Cortex of kidney (tissue), 1 donor: ENCODE data around the gene CFAP73.
"Not testable (repeated sequence)": the region's sequence is repeated elsewhere in the genome, so short reads cannot be mapped to it uniquely, and the experiment has no call there.

Experiments used
- DNase-seq: peaks from one replicate; lab custom pipeline; 2025; lab: John Stamatoyannopoulos, UW

The CFAP73 gene

DNA sequence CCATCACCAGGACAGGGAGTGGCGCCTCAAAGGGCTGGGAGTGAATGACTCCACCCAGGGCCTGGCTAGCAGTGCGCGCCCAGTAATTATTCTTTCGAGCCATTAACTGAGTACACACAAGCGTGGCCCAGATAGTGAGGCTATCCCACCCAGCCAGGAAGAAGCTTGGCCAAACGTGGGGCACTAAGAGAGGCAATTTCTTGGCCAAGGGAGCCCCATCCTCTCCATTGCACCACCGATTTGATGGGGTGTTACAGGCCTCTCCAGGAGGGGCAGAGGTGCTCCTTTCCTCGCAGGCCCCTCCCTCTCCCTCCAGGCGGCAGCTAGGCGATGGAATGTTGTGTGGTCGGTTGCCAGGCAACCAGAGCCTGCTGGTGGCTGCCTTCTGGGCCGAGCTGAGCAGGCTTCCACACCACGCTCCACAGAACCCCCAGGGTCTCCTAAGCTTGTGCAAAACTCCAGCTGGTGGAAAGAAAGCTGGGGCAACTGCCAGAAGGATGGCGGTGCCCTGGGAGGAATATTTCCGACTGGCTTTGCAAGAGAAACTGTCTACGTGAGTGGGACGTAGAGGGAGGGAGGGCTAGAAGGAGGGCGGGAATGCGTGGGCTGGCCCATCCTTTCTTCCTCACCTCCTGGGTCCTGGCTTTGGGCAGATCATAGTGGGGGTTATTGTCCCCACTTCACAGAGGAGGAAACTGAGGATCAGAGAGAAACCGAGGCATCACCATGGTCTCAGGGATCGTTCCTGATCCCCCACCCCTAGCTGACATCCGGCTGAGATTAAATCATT is at the start of gene CFAP73:
Gene CFAP73 (plus strand): TSS at position 364 of the 790 bp plus-strand sequence. CDS start 134 bp downstream, at position 498.
- DNase-seq, result no peak

DNA sequence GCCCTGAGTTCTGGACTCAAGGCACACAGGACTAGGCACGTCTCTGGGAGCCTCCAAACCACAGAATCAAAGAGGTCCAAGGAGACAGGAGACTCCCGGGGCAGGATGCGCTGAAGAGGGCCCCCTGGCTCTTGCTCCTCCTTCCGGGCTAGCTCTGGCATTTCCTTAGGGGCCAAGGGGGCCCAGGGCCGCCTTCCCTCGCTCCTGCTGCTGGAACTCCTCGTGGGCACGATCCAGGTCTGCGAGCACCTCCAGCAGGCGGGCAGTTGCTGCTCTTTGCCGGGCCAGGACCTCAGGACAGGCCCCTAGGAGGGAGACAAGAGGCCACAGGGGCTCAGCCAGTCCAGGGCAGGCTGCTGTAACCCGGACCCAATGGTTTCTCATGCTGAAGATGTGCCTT is 49.8 kb upstream of the CFAP73 start:
- no peak for DNase-seq

DNA sequence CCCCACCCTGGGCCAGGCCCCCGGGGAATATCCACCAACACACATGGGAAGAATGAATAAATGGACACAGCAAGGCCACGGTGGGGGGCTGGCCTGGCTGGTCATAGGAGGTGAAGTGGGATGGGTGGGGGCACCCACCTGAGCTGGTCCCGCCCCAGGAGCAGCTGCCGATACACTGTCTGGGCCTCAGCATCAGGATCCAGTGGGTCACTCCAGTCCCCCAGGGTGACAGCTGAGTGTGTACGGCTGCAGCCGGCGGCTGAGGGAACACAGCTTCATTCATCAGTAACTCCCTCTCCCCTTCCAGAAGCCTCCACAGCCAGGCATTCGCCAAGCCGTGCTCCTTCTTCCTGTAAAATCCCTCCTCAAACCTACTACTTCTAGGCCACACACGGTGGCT is 47.8 kb upstream of the CFAP73 start:
- no peak for DNase-seq

DNA sequence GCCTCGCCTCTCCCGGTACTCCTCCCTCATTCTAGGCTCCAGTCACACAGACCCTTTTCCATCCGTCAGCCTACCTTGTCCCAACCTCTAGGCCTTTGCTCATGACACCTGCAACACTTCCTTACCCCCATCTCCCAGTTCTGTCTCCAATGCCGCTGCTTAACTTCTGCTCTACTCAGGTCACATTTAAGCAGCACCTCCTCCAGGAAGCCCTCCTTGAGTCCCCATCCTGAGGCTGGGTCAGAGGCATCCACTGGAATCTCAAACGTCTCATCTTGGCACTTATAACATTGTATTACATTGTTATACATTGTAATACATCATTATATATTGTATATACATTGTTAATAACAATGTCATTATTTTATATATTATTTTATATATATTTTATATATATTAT is 46.7 kb upstream of the CFAP73 start:
- no peak for DNase-seq

DNA sequence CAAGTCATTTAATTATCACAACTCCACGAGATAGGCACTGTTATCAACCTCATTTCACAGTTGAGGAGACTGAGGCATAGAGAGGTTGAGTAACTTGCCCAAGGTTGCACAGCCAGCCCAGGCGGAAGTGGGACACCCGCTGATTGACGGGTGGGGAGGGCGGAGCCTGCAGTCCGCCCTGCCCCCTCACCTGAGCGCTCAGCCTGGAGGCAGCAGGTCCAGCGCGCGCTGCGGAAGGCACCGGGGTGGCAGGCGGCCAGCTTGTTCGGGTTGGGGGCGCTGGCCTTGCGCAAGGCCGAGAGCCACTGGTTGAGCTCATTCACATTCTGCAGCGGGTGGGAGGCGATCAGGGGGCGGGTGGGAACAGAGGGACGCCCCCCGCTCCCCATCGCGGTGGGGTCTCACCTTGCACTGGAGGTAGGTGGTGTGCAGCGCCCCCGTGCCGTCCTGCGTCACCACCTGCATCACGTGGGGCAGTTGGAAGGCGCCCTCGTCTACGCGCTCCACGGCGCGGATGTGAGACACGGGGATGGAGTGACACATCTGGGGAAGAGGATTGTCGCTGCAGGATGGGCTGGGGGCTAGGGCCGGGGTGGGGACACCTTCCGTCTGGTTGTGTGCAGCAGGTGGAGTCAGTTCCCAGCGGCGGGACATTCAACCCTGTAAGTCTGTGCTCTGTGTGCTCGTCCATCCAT is 45.6 kb upstream of the CFAP73 start:
- DNase-seq, result no peak

DNA sequence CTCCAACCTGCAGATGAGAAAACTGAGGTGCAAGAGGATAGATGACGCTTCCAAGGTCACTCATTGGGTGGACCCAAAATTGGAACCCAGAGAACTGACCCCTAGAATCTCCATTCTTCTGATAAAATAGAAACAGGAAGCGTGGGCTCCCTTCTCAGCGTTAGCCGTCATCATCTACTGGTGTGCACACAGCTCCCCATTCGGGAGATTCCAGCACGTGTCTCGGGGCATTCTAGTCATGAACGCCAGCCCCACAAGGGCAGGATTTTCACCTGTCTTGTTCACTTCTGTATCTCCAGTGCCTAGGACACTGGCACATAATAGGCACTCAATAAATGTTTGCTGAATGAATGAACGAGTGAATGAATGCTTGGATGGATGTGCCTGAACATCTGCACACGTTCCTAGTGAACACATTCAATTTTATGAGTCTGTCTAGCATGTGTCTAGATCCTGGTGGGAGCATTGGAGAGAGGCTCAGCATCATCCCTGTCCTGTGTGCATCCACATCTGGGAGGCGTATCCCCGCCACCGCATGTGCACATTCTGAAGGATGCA is 44.5 kb upstream of the CFAP73 start:
- DNase-seq, result no peak

DNA sequence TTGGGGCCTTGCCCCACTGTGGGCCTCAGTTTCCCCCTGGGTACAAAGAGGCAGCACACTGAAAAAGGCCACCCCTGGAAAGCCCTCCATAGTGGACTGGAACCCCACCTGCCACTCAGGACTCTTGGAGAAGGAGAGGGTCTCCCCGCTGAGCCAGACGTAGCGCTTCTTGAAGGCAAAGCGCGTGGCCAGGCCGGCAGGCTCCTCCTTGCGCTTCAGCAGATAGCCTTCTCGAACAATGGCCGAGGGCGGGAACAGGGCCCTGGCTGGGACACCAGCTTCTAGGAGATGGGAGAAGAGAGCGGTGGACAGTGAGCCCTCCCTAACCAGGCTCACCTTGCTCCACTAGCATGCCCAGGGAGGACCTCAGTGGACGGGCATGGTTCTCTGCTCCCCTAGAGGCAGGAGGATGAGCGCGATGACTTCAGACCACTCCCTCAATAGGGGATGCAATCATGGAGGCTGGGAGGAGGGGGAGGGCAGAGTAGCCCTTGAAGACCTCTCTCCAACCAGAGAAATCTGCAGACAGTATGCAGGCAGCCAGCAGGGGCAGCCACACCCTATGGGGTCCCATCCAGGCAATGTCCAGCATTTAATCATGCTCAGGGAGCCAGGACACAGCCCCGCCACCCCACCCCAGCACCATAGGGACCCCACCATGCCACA is 43.8 kb upstream of the CFAP73 start:
- no peak for DNase-seq

DNA sequence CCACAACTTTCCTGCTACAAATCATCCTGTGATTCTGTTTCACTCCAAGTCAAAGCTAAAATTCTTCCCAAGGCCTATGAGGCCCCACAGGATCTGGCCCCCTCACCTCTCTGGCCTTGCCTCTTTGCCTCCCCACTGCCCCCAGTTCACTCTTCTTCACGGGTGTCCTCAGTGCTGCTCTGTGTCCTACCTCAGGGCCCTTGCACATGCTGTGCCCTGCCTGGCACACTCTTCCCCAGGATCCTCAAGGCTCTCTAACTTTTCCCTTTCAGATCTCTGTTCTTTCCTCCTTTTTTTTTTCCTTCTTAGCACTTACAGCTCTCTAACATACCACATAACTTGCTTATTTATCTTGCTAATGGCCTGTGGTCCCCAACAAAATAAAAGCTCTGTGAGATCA is 43.2 kb upstream of the CFAP73 start:
- no peak for DNase-seq

DNA sequence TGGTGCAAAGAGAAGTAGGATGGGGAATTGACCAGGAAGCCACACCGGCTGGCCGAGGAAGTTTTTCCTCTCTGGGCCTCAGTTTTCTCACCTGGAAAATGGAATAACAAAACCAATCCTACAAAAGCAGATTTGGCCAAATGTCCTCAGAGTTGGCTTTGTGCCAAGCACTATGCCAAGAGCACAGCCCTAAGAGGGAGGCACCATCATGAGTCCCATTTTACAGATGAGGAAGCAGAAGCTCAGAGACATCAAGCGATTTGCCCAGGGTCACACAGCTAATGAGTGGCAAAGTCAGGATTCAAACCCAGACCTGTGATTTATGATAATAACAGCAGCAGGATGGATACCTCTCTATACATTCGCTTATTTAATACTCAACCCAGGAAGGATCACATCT is 41.2 kb upstream of the CFAP73 start:
- DNase-seq, result no peak

DNA sequence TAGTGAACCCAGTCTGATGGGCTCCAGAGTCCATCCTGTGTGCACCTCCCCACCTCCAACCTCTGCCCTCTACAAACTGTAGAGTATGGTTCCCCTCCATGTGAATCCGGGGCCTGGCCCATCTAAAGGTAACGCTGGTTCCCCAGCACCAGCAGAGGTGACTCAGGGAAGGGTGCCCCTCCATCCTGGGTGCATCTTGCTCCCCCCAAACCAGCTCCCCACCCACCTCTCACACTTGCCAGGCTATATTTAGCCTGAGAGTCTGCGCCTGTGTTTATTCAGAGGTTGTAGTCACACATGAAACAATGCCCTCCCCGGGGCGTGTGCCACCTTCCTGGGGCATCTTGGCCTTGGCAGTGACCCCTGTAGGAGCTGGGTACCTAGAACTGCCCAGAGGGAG is 40.2 kb upstream of the CFAP73 start:
- no peak for DNase-seq

DNA sequence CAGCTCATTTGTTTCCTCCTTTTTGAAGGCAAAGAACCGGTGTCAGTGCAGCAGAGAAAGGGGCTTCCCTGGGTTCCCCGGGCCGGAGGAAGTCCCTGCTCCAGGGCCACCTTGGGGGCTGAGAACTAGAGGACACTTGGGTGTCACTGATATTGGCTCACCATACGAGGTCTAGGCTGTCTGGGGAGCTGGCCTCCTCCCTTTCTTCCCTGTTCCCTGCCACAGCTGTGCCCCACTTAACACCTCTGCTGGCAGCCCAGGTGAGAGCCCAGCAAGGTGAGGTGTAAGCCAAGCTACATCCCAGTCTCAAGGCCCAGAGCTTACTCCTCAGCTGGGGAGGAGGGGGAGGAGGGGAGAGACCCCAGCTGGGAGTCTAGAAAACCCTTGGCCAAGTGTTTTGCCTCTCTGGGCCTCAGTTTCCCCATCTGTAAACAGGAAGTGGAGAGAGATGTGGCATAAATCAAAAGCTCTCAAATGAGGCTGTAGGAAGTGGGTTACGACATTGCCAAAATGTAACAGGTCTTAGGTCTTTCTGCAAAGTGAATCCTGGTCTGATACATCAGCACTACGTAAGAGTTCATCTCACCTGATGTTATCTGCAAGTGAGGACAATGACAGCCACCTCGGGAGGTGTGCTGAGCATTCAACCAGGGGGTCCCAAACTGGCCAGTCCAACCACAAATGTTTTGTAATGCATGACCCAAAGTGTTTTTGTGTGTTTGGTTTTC is 39.5 kb upstream of the CFAP73 start:
- DNase-seq, result no peak

DNA sequence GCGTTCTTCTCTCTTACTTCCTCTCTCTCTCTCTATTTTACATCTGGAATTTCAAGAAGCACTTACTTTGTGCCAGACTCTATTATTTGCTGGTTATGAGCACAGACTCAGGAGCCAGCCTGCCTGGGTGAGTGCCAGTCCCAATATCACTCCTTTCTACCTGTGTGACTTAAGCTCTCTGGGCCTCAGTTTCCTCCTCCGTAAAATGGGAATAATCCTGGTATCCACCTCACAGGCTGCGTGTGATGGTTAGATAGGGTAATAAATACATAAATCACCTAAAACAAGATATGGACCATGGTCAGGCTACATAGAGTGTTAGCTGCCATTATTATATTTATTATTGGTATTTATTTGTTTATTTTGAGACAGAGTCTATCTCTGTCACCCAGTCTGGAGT is 38.3 kb upstream of the CFAP73 start:
- no peak for DNase-seq

DNA sequence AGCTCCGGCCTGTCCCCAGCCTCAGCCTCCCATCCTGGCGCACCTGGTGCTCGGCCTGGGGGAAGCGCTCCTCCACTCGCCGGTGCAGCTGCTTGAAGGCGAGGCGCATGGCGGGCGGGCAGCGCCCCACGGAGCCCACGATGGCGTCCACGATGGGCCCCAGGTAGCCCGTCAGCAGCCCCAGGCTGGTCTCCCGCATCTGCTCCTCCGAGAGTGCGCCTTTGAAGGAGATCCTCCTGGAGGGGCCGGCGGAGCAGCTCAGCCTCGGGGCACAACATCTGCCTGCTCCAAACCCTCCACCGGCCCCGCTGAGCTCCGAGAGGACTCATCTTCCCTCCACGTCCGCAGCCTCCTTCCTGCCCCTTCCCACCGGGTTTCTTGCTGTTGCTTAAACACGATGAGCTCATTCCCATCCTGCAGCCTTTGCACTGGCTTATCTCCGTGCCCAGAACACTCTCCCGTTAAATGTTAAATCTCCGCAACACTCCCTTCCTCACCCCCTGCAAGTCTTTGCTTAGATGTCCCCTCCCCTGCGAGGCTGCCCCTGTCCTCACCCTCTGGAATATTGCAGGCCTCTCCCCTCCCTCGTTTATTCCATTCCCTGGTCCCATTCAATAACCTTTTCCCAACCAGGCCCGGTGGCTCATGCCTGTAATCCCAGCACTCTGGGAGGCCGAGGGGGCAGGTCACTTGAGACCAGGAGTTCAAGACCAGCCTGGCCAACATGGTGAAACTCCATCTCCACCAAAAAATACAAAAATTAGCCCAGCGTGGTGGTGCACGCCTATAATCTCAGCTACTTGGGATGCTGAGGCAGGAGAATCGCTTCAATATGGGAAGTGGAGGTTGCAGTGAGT is 37.3 kb upstream of the CFAP73 start:
- DNase-seq, result no peak

DNA sequence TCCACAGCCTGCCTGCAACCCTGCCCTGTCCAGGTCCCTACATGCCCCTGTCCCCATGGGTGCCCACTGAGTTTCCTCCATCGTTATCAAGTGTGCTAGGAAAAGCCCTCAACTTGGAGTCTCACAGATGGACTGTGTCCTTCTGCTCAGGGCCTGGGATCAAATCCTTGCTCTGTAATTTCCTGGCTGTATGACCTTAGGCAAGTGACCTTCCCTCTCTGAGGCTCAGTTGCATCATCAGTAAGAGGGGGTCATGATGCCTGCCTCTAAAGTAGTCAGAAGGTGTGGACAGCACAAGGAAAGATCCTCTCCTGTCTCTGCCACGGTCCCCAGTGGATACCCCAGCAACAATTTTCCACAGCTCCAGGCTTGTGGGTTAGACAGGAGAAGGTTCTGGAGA is 36.1 kb upstream of the CFAP73 start:
- no peak for DNase-seq

DNA sequence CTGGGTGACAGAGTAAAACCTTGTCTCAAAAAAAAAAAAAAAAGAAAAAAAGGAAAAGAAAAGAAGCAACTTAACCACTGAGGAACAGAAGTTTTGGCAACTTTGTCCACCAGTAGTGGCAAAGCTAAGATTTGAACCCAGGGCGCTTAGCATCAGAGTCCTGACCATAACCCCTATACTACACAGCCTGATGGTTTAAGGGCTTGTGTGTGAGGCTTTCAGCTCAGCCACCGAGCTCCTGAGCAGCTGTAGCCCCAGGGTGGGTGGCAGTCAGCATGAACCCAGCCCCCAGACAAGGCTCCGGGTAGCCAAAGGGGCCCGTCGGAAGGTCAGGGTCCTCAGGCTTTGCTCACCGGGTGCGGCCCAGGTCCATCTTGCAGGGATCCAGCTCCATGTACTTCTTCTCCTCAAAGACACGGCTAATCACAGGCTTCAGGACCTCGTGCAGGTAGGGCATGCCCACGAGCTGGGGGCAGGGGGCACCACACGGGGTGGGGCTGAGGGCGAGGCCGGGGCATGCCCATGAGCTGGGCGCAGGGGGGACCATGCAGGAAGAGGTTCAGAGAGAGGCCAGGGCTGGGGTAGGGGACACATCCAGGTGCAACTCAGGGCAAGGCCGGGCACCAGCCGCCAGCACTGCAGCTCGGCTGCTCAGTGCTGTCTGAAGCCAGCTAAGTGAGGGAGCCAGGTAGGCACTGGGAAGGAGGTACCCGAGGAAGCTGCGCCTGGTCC is 34.9 kb upstream of the CFAP73 start:
- DNase-seq, result no peak

DNA sequence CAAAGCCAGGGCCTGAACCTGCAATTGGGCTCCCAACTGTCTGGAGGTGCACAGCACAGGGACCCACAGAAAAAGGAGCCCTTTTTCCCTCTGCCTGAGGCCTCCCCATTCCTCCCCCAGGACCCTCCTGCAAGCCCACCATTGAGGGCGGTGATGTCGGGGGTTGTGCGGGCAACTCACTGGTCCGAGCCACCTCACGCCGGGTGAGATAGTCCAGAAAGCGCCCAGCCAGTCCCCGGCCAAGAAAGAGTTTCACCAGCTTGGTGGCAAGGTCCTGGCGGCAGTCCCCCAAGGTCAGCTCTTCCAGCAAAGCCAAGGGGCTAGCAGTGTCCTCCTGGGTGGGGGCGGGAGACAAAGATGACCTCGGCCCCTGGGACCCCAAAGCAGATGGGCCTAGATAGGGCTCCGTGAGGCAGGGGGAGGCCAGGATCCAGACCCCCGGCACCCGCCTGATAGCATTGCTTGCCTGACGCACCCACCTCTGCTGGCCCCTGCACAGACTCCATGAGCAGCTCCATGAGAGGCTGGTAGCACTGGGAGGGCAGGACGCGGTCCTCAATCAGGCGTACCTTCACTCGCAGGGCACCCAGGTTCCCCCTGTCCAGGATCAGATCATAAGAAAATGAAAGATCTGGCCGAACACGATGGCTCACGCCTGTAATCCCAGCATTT is 33.9 kb upstream of the CFAP73 start:
- DNase-seq, result no peak

DNA sequence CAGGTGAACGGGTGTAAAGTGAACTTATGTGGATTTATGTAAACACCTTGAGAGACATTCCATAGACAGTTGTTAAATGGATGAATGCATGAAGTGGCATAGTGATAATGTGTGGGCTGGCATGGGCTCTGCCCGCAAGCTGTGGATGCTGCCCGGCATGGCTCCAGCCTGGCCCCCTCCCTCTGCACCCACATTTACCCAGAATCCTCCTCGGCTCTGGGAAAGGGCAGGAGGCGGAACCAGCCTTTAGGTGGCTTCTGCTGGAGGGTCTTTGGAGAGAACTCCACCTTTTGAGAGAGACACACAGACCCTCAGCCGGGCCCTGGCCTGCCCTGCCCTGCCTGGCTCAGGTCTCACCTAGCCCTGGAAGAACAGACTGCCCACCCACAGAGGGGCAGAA is 32.6 kb upstream of the CFAP73 start:
- DNase-seq, result no peak

DNA sequence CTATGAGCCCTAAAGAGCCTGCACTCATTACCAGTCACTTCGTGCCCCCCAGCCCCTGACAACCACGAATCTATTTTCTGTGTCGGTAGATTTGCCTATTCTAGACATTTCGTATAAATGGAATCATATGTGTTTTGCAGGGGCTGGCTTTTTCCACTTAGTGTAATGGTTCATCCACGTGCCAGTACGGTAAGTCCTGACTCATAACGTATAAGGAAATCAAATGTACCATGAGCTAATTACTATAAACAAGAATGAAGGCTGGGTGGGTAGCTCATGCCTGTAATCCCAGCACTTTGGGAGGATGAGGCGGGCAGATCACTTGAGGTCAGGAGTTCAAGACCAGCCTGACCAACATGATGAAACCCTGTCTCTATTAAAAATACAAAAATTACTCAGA is 31.8 kb upstream of the CFAP73 start:
- not testable (repeated sequence) for DNase-seq

DNA sequence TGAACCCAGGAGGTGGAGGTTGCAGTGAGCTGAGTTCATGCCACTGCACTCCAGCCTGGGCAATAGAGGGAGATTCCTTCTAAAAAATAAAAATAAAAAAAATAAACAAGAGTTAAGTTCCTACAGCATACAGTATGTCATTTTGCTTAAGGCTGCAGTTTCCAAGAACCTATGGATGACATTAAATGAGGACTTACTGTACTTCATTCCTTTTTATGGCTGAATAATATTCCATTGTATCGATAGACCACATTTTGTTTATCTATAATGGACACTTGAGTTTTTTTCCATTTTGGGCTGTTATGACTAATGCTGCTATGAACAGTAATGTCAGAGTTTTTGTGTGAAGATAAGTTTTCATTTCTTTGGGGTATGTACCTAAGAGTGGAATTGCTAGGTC is 31.4 kb upstream of the CFAP73 start:
- no peak for DNase-seq
